ENCODE results near the gene LGALS1.
"Not testable (repeated sequence)": the region's sequence is repeated elsewhere in the genome, so short reads cannot be mapped to it uniquely, and the experiment has no call there.

The LGALS1 gene

DNA sequence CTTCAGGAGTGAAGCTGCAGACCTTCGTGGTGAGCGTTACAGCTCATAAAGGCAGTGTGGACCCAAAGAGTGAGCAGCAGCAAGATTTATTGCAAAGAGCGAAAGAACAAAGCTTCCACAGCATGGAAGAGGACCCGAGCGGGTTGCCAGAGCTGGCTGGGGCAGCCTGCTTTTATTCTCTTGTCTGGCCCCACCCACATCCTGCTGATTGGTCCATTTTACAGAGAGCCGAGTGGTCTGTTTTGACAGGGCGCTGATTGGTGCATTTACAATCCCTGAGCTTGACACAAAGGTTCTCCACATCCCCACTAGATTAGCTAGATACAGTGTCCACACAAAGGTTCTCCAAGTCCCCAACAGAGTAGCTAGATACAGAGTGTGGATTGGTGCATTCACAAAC lies 41.8 kb downstream of the LGALS1 start:
- DNase-seq (ENCODE audit: low read depth in 2 of 2), result not testable (repeated sequence)

DNA sequence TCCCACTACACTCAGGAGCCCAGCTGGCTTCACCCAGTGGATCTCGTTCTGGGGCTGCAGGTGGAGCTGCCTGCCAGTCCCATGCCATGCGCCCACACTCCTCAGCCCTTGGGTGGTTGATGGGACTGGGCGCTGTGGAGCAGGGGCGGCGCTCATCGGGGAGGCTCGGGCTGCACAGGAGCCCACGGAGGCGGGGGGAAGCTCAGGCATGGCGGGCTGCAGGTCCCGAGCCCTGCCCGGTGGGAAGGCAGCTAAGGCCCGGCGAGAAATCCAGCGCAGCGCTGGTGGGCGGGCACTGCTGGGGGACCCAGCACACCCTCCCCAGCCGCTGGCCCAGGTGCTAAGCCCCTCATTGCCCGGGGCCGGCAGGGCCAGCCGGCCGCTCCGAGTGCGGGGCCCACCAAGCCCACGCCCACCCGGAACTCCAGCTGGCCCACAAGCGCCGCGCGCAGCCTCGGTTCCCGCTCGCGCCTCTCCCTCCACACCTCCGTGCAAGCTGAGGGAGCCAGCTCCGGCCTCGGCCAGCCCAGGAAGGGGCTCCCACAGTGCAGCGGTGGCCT lies 42.4 kb downstream of the LGALS1 start:
- DNase-seq (ENCODE audit: low read depth in 2 of 2), result not testable (repeated sequence)

DNA sequence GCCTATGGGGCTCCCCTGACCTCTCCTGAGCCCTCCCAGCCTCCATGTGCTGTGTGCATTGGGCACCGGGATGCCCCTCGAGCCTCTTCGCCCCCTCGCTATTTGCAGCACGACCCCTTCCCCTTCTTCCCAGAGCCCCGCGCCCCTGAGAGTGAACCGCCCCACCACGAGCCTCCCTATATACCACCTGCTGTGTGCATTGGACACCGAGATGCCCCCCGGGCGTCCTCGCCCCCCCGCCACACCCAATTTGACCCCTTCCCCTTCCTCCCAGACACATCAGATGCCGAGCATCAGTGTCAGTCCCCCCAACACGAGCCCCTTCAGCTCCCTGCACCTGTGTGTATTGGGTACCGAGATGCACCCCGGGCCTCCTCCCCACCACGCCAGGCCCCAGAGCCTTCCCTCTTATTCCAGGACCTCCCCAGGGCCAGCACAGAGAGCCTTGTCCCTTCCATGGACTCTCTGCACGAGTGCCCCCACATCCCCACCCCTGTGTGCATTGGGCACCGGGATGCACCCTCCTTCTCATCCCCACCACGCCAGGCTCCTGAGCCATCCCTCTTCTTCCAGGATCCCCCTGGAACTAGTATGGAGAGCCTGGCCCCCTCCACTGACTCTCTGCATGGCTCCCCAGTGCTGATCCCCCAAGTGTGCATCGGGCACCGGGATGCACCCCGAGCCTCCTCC lies 50.3 kb downstream of the LGALS1 start:
- no peak for DNase-seq (ENCODE audit: low read depth in 2 of 2)

DNA sequence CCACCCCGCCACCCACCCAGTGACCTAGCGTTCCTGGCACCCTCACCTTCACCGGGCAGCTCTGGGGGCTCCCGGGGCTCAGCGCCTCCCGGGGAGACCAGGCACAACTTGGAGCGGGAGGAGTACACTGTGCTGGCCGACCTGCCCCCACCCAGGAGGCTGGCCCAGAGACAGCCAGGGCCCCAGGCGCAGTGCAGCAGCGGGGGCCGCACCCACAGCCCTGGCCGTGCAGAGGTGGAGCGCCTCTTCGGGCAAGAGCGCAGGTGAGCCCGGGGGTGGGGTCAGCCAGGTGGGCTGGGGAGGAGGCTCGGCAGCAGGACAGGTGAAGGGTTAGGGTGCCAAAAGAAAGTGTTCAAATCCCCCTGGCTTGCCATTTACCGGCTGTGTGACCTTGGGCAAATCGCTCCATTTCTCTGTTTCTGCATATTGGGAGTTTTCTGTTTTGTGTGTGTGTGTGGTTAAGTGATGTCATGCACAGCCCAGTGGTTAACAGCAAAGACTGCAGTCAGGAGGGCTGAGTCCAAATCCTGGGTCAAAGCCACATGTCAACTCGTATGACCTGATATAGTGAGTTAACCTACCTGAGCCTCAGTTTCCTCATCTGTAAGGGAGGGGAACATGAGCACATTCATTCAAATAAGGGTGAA lies 50.9 kb downstream of the LGALS1 start:
- DNase-seq (ENCODE audit: low read depth in 2 of 2), result no peak

DNA sequence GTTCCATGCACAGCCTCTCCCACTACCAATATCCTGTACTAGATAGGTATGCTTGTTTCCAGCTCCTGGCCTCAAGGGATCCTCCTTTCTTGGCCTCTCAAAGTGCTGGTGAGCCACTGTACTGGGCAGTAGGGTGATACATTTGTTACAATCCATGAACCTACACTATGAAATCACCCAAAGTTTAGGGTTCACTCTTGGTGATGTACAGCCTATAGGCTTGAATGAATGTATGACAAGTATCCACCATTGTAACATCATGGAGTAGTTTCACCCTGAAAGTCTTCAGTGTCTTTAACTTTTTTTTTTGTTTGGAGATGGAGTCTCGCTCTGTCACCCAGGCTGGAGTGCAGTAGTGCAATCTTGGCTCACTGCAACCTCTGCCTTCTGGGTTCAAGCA lies 53.2 kb downstream of the LGALS1 start:
- DNase-seq (ENCODE audit: low read depth in 2 of 2), result no peak
